Effector memory CD4-positive, alpha-beta T cell (primary cell): ENCODE results near the gene LHX3.
"Not testable (repeated sequence)": the region's sequence is repeated elsewhere in the genome, so short reads cannot be mapped to it uniquely, and the experiment has no call there.

ENCODE experiments used
- DNase-seq, 3 donors: peaks; one replicate each; pipeline ENCODE4 v3.0.0-alpha.2; 2020
- H3K27ac ChIP-seq: 2 replicates; pipeline ENCODE4 v1.7.0; 2013; ENCODE audit warnings: mild to moderate bottlenecking, low read length, moderate library complexity; ENCODE audit not compliant: insufficient read depth, poor library complexity, severe bottlenecking
- H3K27me3 ChIP-seq: replicated peaks from 2 replicates; pipeline ENCODE4 v1.7.0; 2013; ENCODE audit warnings: mild to moderate bottlenecking, low read length; ENCODE audit not compliant: insufficient read depth, control insufficient read depth, poor library complexity, severe bottlenecking
- H3K36me3 ChIP-seq: 2 replicates; pipeline ENCODE4 v1.7.0; 2013; ENCODE audit warnings: mild to moderate bottlenecking, low read length, moderate library complexity; ENCODE audit not compliant: control insufficient read depth, insufficient read depth
- H3K4me1 ChIP-seq: 2 replicates; pipeline ENCODE4 v1.7.0; 2013; ENCODE audit warnings: low read length, mild to moderate bottlenecking; ENCODE audit not compliant: control insufficient read depth, insufficient read depth, poor library complexity, severe bottlenecking
- H3K4me3 ChIP-seq: 2 replicates; pipeline ENCODE4 v1.7.0; 2013; ENCODE audit warnings: low read length, low read depth, mild to moderate bottlenecking; ENCODE audit not compliant: insufficient read depth, poor library complexity, severe bottlenecking
- H3K9me3 ChIP-seq: 2 replicates; pipeline ENCODE4 v1.7.0; 2013; ENCODE audit warnings: mild to moderate bottlenecking, low read length, moderate library complexity; ENCODE audit not compliant: control insufficient read depth

The LHX3 gene

GRCh38 chr9:136241542-136241941 is 36.6 kb upstream of the LHX3 start:
- H3K27me3 ChIP-seq: no peaks in the 10 kb centered on the region

GRCh38 chr9:136240941-136241340 is 36.0 kb upstream of the LHX3 start:
- no peak for DNase-seq
- Histone ChIP-seq H3K36me3 (peaks cover 9% of the 10 kb centered on the region), H3K27me3 (no peaks in the 10 kb centered on the region), H3K9me3 (no peaks in the 10 kb centered on the region), H3K4me3 (no peak overlapping the region), H3K27ac (no peak overlapping the region), H3K4me1 (peaks cover 22% of the 10 kb centered on the region)

More at GRCh38 chr9:136241542-136241941, 36.6 kb upstream of the LHX3 start:
- Histone ChIP-seq H3K36me3 (peaks cover 3% of the 10 kb centered on the region), H3K9me3 (no peaks in the 10 kb centered on the region), H3K27ac (no peak overlapping the region), H3K4me1 (peaks cover 25% of the 10 kb centered on the region), H3K4me3 (no peak overlapping the region)
- no peak for DNase-seq

GRCh38 chr9:136239983-136240330 is 35.0 kb upstream of the LHX3 start:
- H3K4me1 ChIP-seq: peaks cover 18% of the 10 kb centered on the region
- no peak for DNase-seq
- no peak overlapping the region for H3K4me3 ChIP-seq
- H3K9me3 ChIP-seq: no peaks in the 10 kb centered on the region
- H3K27ac ChIP-seq: no peak overlapping the region
- no peaks in the 10 kb centered on the region for H3K27me3 ChIP-seq
- H3K36me3 ChIP-seq: peaks cover 17% of the 10 kb centered on the region

GRCh38 chr9:136239135-136239982 is 34.4 kb upstream of the LHX3 start:
- Histone ChIP-seq H3K36me3 (peaks cover 20% of the 10 kb centered on the region), H3K4me3 (no peak overlapping the region), H3K4me1 (peaks cover 12% of the 10 kb centered on the region), H3K27me3 (no peaks in the 10 kb centered on the region), H3K9me3 (no peaks in the 10 kb centered on the region), H3K27ac (no peak overlapping the region)
- DNase-seq: no peak

GRCh38 chr9:136238342-136238732 is 33.4 kb upstream of the LHX3 start:
- H3K36me3 ChIP-seq: peaks cover 20% of the 10 kb centered on the region
- H3K4me1 ChIP-seq: peaks cover 2% of the 10 kb centered on the region
- DNase-seq: no peak
- no peaks in the 10 kb centered on the region for H3K27me3 ChIP-seq
- no peak overlapping the region for H3K27ac ChIP-seq
- H3K9me3 ChIP-seq: no peaks in the 10 kb centered on the region
- no peak overlapping the region for H3K4me3 ChIP-seq

GRCh38 chr9:136237486-136238341 is 32.8 kb upstream of the LHX3 start:
- DNase-seq: no peak
- Histone ChIP-seq H3K4me1 (no peaks in the 10 kb centered on the region), H3K9me3 (no peaks in the 10 kb centered on the region)

GRCh38 chr9:136236471-136237410 is 31.8 kb upstream of the LHX3 start:
- not testable (repeated sequence) for H3K27ac ChIP-seq, H3K4me3 ChIP-seq, H3K4me1 ChIP-seq, H3K27me3 ChIP-seq, H3K9me3 ChIP-seq, DNase-seq
- peaks cover 24% of the 10 kb centered on the region for H3K36me3 ChIP-seq

More at GRCh38 chr9:136237486-136238341, 32.8 kb upstream of the LHX3 start:
- Histone ChIP-seq H3K4me3 (no peak overlapping the region), H3K27ac (no peak overlapping the region), H3K27me3 (no peaks in the 10 kb centered on the region), H3K36me3 (peaks cover 24% of the 10 kb centered on the region)

GRCh38 chr9:136235709-136236455 is 31.0 kb upstream of the LHX3 start:
- Histone ChIP-seq H3K27me3 (no peaks in the 10 kb centered on the region), H3K4me1 (no peaks in the 10 kb centered on the region), H3K4me3 (no peak overlapping the region), H3K27ac (no peak overlapping the region), H3K36me3 (peaks cover 24% of the 10 kb centered on the region), H3K9me3 (no peaks in the 10 kb centered on the region)
- no peak for DNase-seq

- H3K9me3 ChIP-seq: no peaks in the 10 kb centered on the region
- H3K36me3 ChIP-seq: peaks cover 24% of the 10 kb centered on the region
- H3K4me1 ChIP-seq: no peaks in the 10 kb centered on the region
- no peak for DNase-seq
- H3K4me3 ChIP-seq: no peak overlapping the region
- H3K27me3 ChIP-seq: no peaks in the 10 kb centered on the region
- no peak overlapping the region for H3K27ac ChIP-seq
These were observed 30.2 kb upstream of the LHX3 start for GRCh38 chr9:136235171-136235570.
